ENCODE results near the gene TBC1D8B. TPM values are rescaled to one million over a fixed set of nuclear protein-coding genes. Genes with fewer than 3 reads are reported as not detected.

Gene TBC1D8B
- total RNA-seq, 1 donor from 2014 or later: 1.4 TPM

DNA sequence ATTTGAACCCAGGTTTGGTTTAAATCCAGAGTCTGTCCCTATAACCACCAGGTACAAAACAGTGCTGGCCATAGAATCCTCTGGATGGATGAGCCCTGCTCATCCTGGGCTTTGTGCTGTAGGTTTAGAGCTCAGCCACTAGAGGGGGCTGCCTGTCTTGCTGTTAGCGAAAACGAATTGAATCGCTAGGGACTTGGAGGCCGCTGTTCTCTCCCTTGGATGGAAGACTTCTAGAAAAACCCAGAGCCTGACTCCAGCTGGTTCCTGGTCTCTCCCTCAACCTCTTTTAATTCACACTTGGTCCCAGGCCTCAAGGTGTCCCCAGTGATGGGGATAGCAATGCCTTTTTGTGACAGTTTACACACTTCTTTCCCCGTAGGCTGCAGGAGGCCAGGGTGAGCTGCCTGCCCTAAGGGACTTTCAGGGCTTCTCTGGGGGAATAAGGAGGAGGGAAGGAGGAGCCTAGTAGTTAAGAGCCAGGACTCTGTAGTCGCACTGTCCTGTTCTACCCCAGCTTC, 92.0 kb downstream of the TBC1D8B start:
- H3K36me3 Mint-ChIP-seq: no peaks in the 10 kb centered on the region
- H3K4me3 Mint-ChIP-seq: no peak overlapping the region
- Histone ChIP-seq H3K36me3 (no peaks in the 10 kb centered on the region), H3K79me2 (ENCODE audit: low read depth) (no peaks in the 10 kb centered on the region), H3K4me3 (no peak overlapping the region), H3K4me2 (no peak overlapping the region), H2AFZ (replicated peaks) (no peak overlapping the region), H3K27me3 (no peaks in the 10 kb centered on the region), H3K9ac (no peak overlapping the region), H4K20me1 (ENCODE audit: low read depth) (no peaks in the 10 kb centered on the region), H3K4me1 (no peaks in the 10 kb centered on the region), H3K27ac (no peak overlapping the region), H3K9me3 (ENCODE audit: low read depth) (no peaks in the 10 kb centered on the region), H3F3A (ENCODE audit: low read depth) (no peaks in the 10 kb centered on the region)
- H3K4me1 Mint-ChIP-seq: peaks cover 19% of the 10 kb centered on the region
- H3K27me3 Mint-ChIP-seq (ENCODE audit: insufficient read depth, low read depth): peaks cover 6% of the 10 kb centered on the region
- no peaks in the 10 kb centered on the region for H3K9me3 Mint-ChIP-seq
- peak; percentile 81 for DNase-seq (ENCODE audit: low spot score)
- no peak overlapping the region for H3K27ac Mint-ChIP-seq
- TF ChIP-seq EZH2phosphoT487 (IDR thresholded peaks at IDR 0.05) (no peak), EZH2 (IDR thresholded peaks at IDR 0.05) (no peak)
- TF ChIP-seq, protein P1, sequence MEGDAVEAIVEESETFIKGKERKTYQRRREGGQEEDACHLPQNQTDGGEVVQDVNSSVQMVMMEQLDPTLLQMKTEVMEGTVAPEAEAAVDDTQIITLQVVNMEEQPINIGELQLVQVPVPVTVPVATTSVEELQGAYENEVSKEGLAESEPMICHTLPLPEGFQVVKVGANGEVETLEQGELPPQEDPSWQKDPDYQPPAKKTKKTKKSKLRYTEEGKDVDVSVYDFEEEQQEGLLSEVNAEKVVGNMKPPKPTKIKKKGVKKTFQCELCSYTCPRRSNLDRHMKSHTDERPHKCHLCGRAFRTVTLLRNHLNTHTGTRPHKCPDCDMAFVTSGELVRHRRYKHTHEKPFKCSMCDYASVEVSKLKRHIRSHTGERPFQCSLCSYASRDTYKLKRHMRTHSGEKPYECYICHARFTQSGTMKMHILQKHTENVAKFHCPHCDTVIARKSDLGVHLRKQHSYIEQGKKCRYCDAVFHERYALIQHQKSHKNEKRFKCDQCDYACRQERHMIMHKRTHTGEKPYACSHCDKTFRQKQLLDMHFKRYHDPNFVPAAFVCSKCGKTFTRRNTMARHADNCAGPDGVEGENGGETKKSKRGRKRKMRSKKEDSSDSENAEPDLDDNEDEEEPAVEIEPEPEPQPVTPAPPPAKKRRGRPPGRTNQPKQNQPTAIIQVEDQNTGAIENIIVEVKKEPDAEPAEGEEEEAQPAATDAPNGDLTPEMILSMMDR (IDR thresholded peaks at IDR 0.05): peak; percentile 79

GRCh38 chrX:106894978-106895452, 92.5 kb downstream of the TBC1D8B start:
- Mint-ChIP-seq H3K4me3 (no peak overlapping the region), H3K9me3 (no peaks in the 10 kb centered on the region), H3K27me3 (ENCODE audit: insufficient read depth, low read depth) (peaks cover 6% of the 10 kb centered on the region), H3K36me3 (no peaks in the 10 kb centered on the region), H3K27ac (no peak overlapping the region), H3K4me1 (peaks cover 23% of the 10 kb centered on the region)
- Histone ChIP-seq H3K4me2 (no peak overlapping the region), H3K79me2 (ENCODE audit: low read depth) (no peaks in the 10 kb centered on the region), H2AFZ (replicated peaks) (no peak overlapping the region), H3F3A (ENCODE audit: low read depth) (no peaks in the 10 kb centered on the region), H3K9me3 (ENCODE audit: low read depth) (no peaks in the 10 kb centered on the region), H3K36me3 (no peaks in the 10 kb centered on the region), H3K4me3 (no peak overlapping the region), H3K27ac (no peak overlapping the region), H3K9ac (no peak overlapping the region), H3K27me3 (no peaks in the 10 kb centered on the region), H4K20me1 (ENCODE audit: low read depth) (no peaks in the 10 kb centered on the region), H3K4me1 (no peaks in the 10 kb centered on the region)
- no peak for TF ChIP-seq EZH2 (IDR thresholded peaks at IDR 0.05)
- TF ChIP-seq, protein P1 (IDR thresholded peaks at IDR 0.05): no peak
- TF ChIP-seq EZH2phosphoT487 (IDR thresholded peaks at IDR 0.05): no peak
- no peak for DNase-seq (ENCODE audit: low spot score)

DNA sequence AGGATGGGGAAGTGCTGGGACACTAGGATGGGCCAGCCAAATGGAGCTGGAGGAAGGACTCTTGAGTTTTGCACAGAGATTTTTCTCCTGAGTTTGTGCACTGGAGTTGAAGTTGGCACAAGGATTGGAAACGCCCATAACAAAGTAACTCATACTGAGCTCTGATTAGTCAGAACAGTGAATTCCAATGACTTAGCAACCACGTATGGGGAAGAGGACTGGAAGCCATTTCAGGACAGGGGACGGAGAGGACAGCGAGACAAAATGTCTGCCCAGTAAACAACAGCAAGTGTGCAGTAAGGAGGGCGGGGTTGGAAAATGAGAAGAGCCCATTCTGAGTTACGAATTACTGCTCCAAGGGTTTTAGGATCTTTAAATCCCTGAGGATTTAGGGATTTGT, 94.8 kb downstream of the TBC1D8B start:
- peaks cover 22% of the 10 kb centered on the region for H3K4me1 Mint-ChIP-seq
- Histone ChIP-seq H3K4me3 (no peak overlapping the region), H3K36me3 (no peaks in the 10 kb centered on the region), H3F3A (ENCODE audit: low read depth) (no peaks in the 10 kb centered on the region), H3K9ac (no peak overlapping the region), H3K9me3 (ENCODE audit: low read depth) (no peaks in the 10 kb centered on the region), H3K4me1 (no peaks in the 10 kb centered on the region), H3K79me2 (ENCODE audit: low read depth) (no peaks in the 10 kb centered on the region), H3K27me3 (no peaks in the 10 kb centered on the region), H2AFZ (replicated peaks) (no peak overlapping the region), H3K27ac (no peak overlapping the region), H3K4me2 (no peak overlapping the region), H4K20me1 (ENCODE audit: low read depth) (no peaks in the 10 kb centered on the region)
- peaks cover 5% of the 10 kb centered on the region for H3K27me3 Mint-ChIP-seq (ENCODE audit: insufficient read depth, low read depth)
- TF ChIP-seq EZH2phosphoT487 (IDR thresholded peaks at IDR 0.05) (no peak), EZH2 (IDR thresholded peaks at IDR 0.05) (no peak)
- TF ChIP-seq, protein P1 (IDR thresholded peaks at IDR 0.05): no peak
- no peak overlapping the region for H3K4me3 Mint-ChIP-seq
- no peak overlapping the region for H3K27ac Mint-ChIP-seq
- H3K36me3 Mint-ChIP-seq: no peaks in the 10 kb centered on the region
- peaks cover under 1% of the 10 kb centered on the region for H3K9me3 Mint-ChIP-seq
- DNase-seq (ENCODE audit: low spot score): no peak

Measured in neural progenitor cell (in vitro differentiated cells).